Karpas-422 (cell line): ENCODE measurements around the gene SERINC5. TPM values are rescaled to one million over a fixed set of nuclear protein-coding genes. Genes with fewer than 3 reads are reported as not detected.
A peak's percentile ranks its signal among the peaks of the same experiment; 100 is the strongest.

Experiments
- DNase-seq: peaks from one replicate; pipeline ENCODE4 v3.0.0-alpha.2; 2015
- H2AFZ ChIP-seq: fragments of 200-600 bp; sonication (generic); 2 replicates; pipeline ENCODE4 v1.6.1; 2014; ENCODE audit warnings: antibody characterized with exemption, low read length, mixed read lengths
- H3K27ac ChIP-seq: fragments of 200-600 bp; sonication (generic); 2 replicates; pipeline ENCODE4 v1.5.1; 2014; ENCODE audit warnings: mild to moderate bottlenecking, low read length, moderate library complexity
- H3K27me3 ChIP-seq: fragments of 200-600 bp; sonication (generic); 2 replicates; pipeline ENCODE4 v1.6.1; 2014; ENCODE audit warnings: low read length, mixed read lengths
- H3K36me3 ChIP-seq: fragments of 200-600 bp; sonication (generic); 2 replicates; pipeline ENCODE4 v1.6.1; 2014; ENCODE audit warnings: low read length, mixed read lengths; ENCODE audit not compliant: insufficient read depth
- H3K4me1 ChIP-seq: fragments of 200-600 bp; sonication (generic); 2 replicates; pipeline ENCODE4 v1.6.1; 2014; ENCODE audit warnings: mild to moderate bottlenecking, low read length, mixed read lengths
- H3K4me2 ChIP-seq: fragments of 200-600 bp; sonication (generic); 2 replicates; pipeline ENCODE4 v1.6.1; 2014; ENCODE audit warnings: low read length, low read depth, mild to moderate bottlenecking; ENCODE audit not compliant: poor library complexity, severe bottlenecking
- H3K4me3 ChIP-seq: fragments of 200-600 bp; sonication (generic); 2 replicates; pipeline ENCODE4 v1.5.1; 2014; ENCODE audit warnings: mild to moderate bottlenecking, antibody characterized with exemption, low read length, mixed read lengths
- H3K79me2 ChIP-seq: fragments of 200-600 bp; sonication (generic); 2 replicates; pipeline ENCODE4 v1.6.1; 2014; ENCODE audit warnings: mild to moderate bottlenecking, low read length, mixed read lengths
- H3K9ac ChIP-seq: fragments of 200-600 bp; sonication (generic); 2 replicates; pipeline ENCODE4 v1.6.0; 2014; ENCODE audit warnings: low read length
- H3K9me2 ChIP-seq: fragments of 200-600 bp; sonication (generic), shearing (Covaris generic); replicated peaks from 2 replicates; pipeline ENCODE4 v1.6.0; 2014; ENCODE audit warnings: mild to moderate bottlenecking, low read length, moderate library complexity; ENCODE audit not compliant: insufficient read depth
- H3K9me3 ChIP-seq: fragments of 300-700, 200-600 bp; sonication (generic); 2 replicates; pipeline ENCODE4 v1.6.1; 2014; ENCODE audit warnings: low read length, mixed read lengths
- H4K20me1 ChIP-seq: fragments of 200-600 bp; sonication (generic); 2 replicates; pipeline ENCODE4 v1.6.1; 2014; ENCODE audit warnings: mild to moderate bottlenecking, antibody characterized with exemption, low read length, low read depth; ENCODE audit not compliant: insufficient read depth
- total RNA-seq: library from RNA; depleted of rRNA; stranded (reverse); fragments of >200 nt; shearing (Covaris generic); gene quantifications from 2 replicates; pipeline ENCODE4 v1.2.3, GENCODE V29; 2014; ENCODE audit warnings: low replicate concordance

Gene SERINC5
- total RNA-seq, 1 experiment from 2014 or later, result 4.4 TPM

DNA sequence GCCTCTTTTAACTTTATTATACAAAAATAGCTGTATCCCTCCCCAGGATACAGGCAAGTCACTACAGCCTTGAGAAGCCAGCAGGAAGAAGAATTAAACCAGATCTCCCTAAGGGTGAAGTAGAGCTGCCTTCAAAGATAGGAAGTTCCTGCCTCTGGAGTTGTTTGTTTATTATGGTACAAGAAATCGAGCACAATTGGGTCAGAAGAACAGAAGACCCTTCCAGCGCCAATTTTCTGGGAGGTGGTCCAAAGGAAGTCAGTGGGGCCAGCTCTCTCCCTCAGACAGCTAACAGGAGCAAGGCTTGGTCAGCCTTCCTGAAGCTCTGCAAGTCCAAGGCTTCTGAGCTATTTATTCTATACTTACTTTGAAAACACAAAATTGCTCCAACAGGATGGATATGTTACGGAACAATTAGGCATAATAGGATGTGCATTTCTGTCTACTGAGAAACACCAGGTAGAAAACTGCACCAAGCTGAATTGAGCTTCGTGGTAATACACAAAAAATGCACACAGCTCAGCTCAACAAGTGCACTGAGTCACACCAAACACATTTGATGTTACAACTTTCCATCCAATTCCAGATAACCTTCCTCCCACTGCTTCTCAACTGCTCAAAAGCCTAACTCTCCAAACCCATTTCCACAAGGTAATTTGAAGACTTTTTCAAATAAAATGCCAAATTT, 16.0 kb downstream of the SERINC5 start:
- DNase-seq, result no peak
- peaks cover 36% of the 10 kb centered on the region for H3K4me1 ChIP-seq
- H2AFZ ChIP-seq, result peak overlapping the region; percentile 2
- H3K9me3 ChIP-seq, result peaks cover 20% of the 10 kb centered on the region
- H3K4me3 ChIP-seq, result peak overlapping the region; percentile 32
- peak overlapping the region; percentile 66 for H3K4me2 ChIP-seq
- H3K9me2 ChIP-seq, result no peaks in the 10 kb centered on the region
- peaks cover 8% of the 10 kb centered on the region; the same call in 1 of the 2 replicates for H3K36me3 ChIP-seq
- H3K27me3 ChIP-seq, result no peaks in the 10 kb centered on the region
- H3K79me2 ChIP-seq, result no peaks in the 10 kb centered on the region
- H3K27ac ChIP-seq, result peak overlapping the region; percentile 93
- H3K9ac ChIP-seq, result peak overlapping the region; percentile 47
- H4K20me1 ChIP-seq, result no peaks in the 10 kb centered on the region

DNA sequence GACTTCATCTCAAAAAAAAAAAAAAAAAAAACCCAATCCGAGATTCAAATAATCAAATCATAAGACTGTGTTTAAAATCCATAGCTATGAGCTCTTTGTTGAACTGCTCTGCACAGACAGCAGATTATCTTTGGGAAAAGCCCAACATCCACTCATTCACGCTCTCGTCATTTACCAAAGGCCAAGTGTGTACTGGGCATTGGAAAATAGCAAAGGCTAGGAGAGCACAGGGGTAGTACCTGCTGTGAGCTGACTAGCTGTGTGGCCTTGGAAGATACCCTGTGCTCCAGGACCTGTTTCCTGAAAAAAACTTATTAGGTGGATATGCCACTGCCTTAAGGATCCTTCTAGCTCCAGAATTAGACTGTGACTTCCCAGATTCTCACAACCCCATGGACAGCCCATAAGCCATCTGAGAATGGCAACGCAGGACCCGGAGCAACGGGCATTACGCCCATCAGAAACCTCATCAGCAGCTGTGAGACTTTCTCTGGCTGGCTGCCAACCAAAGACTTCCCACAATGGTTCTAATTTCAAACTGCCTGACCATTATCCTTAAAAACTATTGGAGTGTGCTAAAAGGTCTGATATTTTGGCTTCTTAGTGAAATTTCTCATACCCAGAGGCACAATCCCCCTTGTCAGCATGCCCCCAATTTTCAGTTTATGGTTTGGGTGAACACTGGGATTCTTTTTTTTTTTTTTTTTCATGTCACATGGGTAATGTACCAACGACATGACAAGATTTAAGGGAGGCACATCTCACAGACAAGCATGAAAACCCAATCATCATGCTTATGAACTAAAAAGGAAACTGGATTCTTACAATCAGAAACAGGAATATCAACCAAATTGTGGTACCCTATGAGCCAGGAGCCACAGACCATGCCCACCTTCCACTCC, 16.8 kb downstream of the SERINC5 start:
- H3K9ac ChIP-seq, result peak overlapping the region; percentile 47
- peak overlapping the region; percentile 2; the same call in 1 of the 2 replicates for H2AFZ ChIP-seq
- no peaks in the 10 kb centered on the region for H3K79me2 ChIP-seq
- peaks cover 20% of the 10 kb centered on the region for H3K9me3 ChIP-seq
- H4K20me1 ChIP-seq, result no peaks in the 10 kb centered on the region
- peak overlapping the region; percentile 66 for H3K4me2 ChIP-seq
- H3K9me2 ChIP-seq, result no peaks in the 10 kb centered on the region
- H3K27ac ChIP-seq, result peak overlapping the region; percentile 93
- peaks cover 42% of the 10 kb centered on the region for H3K4me1 ChIP-seq
- DNase-seq, result peak; percentile 58
- peaks cover 8% of the 10 kb centered on the region; the same call in 1 of the 2 replicates for H3K36me3 ChIP-seq
- peak overlapping the region; percentile 48; the same call in 1 of the 2 replicates for H3K4me3 ChIP-seq
- H3K27me3 ChIP-seq, result no peaks in the 10 kb centered on the region

GRCh38 chr5:80238097-80238496, 17.8 kb downstream of the SERINC5 start:
- H3K4me2 ChIP-seq, result peak overlapping the region; percentile 66
- H3K9me2 ChIP-seq, result no peaks in the 10 kb centered on the region
- H3K27ac ChIP-seq, result peak overlapping the region; percentile 93
- H3K27me3 ChIP-seq, result no peaks in the 10 kb centered on the region
- H3K9me3 ChIP-seq, result peaks cover 17% of the 10 kb centered on the region
- H3K4me3 ChIP-seq, result peak overlapping the region; percentile 48; the same call in 1 of the 2 replicates
- H3K79me2 ChIP-seq, result no peaks in the 10 kb centered on the region
- H4K20me1 ChIP-seq, result no peaks in the 10 kb centered on the region
- H2AFZ ChIP-seq, result no peak overlapping the region
- peaks cover 43% of the 10 kb centered on the region for H3K4me1 ChIP-seq
- H3K9ac ChIP-seq, result peak overlapping the region; percentile 47
- DNase-seq, result peak; percentile 88
- peaks cover 8% of the 10 kb centered on the region; the same call in 1 of the 2 replicates for H3K36me3 ChIP-seq

- H3K27me3 ChIP-seq, result no peaks in the 10 kb centered on the region
- H4K20me1 ChIP-seq, result no peaks in the 10 kb centered on the region
- no peak for DNase-seq
- peaks cover 8% of the 10 kb centered on the region; the same call in 1 of the 2 replicates for H3K36me3 ChIP-seq
- no peaks in the 10 kb centered on the region for H3K9me2 ChIP-seq
- no peak overlapping the region for H3K27ac ChIP-seq
- no peak overlapping the region for H3K9ac ChIP-seq
- no peaks in the 10 kb centered on the region for H3K79me2 ChIP-seq
- peaks cover 14% of the 10 kb centered on the region for H3K9me3 ChIP-seq
- H2AFZ ChIP-seq, result no peak overlapping the region
- H3K4me3 ChIP-seq, result no peak overlapping the region
- peaks cover 43% of the 10 kb centered on the region for H3K4me1 ChIP-seq
- no peak overlapping the region for H3K4me2 ChIP-seq
Measured at GRCh38 chr5:80237243-80237642, 18.6 kb downstream of the SERINC5 start.

DNA sequence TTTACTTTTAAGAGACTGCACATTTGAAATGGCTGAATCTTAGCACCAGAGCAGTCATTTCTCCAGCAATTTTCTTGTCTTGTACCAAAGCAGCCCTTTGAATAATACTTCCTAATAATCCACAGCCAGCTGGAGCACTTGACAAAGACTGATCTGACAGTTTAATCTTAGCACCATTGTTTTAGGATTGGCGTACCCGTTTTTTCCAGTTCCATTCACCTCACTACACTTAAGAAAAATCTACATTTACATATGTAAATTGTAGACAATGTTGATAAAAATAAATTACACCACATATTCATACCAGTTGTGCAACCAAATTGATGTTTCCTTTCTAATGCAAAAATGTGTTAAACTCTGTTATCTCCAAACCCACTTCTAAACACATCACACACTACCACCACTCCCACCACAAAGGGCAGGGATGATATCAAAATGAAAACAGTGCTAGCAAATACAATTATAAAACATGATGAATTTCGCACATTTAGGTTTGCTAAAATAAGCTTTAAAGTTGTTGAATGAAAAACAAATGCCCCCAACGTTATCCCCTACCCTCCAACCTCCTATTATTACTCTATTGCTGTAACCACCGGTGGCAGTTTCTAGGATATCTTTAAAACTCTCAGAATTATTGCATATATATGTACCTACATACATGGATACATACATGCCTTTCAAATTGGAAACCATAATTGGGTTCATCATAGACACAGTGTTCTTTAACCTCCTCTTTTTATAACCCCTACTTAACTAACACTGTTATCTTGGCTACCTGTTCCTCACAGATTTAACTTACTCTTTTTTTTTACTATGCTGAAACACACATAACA, 21.5 kb downstream of the SERINC5 start:
- no peak overlapping the region for H3K9ac ChIP-seq
- H3K79me2 ChIP-seq, result no peaks in the 10 kb centered on the region
- DNase-seq, result no peak
- no peak overlapping the region for H2AFZ ChIP-seq
- H3K4me3 ChIP-seq, result no peak overlapping the region
- H4K20me1 ChIP-seq, result no peaks in the 10 kb centered on the region
- no peaks in the 10 kb centered on the region for H3K9me3 ChIP-seq
- H3K27ac ChIP-seq, result no peak overlapping the region
- H3K4me2 ChIP-seq, result no peak overlapping the region
- H3K9me2 ChIP-seq, result no peaks in the 10 kb centered on the region
- no peaks in the 10 kb centered on the region for H3K27me3 ChIP-seq
- no peaks in the 10 kb centered on the region for H3K36me3 ChIP-seq
- H3K4me1 ChIP-seq, result peaks cover 27% of the 10 kb centered on the region

- Histone ChIP-seq H3K27ac (no peak overlapping the region), H3K27me3 (no peaks in the 10 kb centered on the region), H2AFZ (no peak overlapping the region), H3K36me3 (no peaks in the 10 kb centered on the region), H3K79me2 (no peaks in the 10 kb centered on the region), H3K4me2 (no peak overlapping the region), H3K4me3 (no peak overlapping the region), H3K9me2 (no peaks in the 10 kb centered on the region), H4K20me1 (no peaks in the 10 kb centered on the region), H3K4me1 (peaks cover 7% of the 10 kb centered on the region), H3K9ac (no peak overlapping the region), H3K9me3 (no peaks in the 10 kb centered on the region)
- no peak for DNase-seq
Measured at GRCh38 chr5:80231693-80232092, 24.2 kb downstream of the SERINC5 start.

- no peaks in the 10 kb centered on the region for H3K36me3 ChIP-seq
- H3K9me2 ChIP-seq, result no peaks in the 10 kb centered on the region
- no peaks in the 10 kb centered on the region for H3K9me3 ChIP-seq
- no peak overlapping the region for H2AFZ ChIP-seq
- no peak for DNase-seq
- H3K4me3 ChIP-seq, result no peak overlapping the region
- no peak overlapping the region for H3K4me2 ChIP-seq
- H3K4me1 ChIP-seq, result peaks cover 7% of the 10 kb centered on the region
- H3K79me2 ChIP-seq, result no peaks in the 10 kb centered on the region
- H3K9ac ChIP-seq, result no peak overlapping the region
- 0 out of 2 replicates have a peak, but pooled peaks cover 2% of the 10 kb centered on the region for H4K20me1 ChIP-seq
- H3K27ac ChIP-seq, result no peak overlapping the region
- no peaks in the 10 kb centered on the region for H3K27me3 ChIP-seq
Measured at GRCh38 chr5:80231243-80231642, 24.6 kb downstream of the SERINC5 start.
